Measurements from ENCODE around the gene PARD3.

PARD3 gene

GRCh38 chr10:34148305-34148657, 666.8 kb downstream of the PARD3 start:
- no peak for DNase-seq

DNA sequence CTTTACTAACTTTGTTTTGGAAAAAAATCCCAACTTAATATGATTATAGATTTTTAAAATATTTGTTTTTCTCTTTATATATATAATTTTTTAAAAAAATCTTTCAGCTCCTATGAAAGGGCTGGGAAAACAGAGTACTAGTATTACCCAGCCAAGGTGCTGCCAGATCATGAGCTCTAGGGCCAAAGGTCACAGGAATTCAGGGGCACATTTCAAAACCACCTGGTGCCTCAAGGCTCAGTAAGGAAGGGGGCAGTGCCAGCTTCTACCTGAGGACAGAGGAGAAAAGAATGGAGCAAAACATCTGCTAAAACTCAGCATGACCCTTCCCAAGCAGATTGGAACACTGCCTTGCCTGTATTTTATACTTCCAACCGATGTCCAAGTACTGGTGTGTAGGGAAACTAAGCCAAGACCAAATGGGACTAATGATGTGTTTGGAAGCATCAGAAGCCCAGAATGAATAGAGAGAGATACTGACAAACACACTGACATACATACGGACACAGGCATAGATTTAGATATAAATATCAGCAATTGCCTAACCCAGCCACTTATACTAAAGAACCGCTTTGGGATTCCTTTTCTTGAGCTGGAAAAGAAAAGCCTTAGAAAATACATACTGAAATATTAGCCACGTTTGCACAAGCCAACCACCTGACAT, 667.3 kb downstream of the PARD3 start:
- no peak for DNase-seq

GRCh38 chr10:34145715-34146114, 669.4 kb downstream of the PARD3 start:
- no peak for DNase-seq

DNA sequence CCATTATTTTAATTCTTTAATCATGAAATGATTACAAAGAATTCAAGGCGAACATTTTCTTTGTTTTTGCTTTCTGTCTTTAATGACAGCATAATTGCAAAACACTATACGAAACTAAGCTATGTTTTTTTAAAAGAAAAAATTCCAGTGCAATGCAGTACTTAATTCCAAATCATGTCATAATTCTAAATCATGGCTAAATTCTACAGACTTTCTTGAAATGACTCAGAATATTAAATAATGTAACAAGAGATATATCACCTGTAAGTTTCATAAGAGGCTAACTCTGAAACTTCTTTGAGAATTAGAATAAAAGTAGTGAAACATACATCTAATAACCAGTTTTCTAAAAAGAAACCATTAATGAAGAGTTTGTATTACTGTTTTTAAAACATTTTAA, 671.6 kb downstream of the PARD3 start:
- no peak for DNase-seq

- no peak for DNase-seq
Measured at GRCh38 chr10:34141032-34141680, 673.9 kb downstream of the PARD3 start.

DNA sequence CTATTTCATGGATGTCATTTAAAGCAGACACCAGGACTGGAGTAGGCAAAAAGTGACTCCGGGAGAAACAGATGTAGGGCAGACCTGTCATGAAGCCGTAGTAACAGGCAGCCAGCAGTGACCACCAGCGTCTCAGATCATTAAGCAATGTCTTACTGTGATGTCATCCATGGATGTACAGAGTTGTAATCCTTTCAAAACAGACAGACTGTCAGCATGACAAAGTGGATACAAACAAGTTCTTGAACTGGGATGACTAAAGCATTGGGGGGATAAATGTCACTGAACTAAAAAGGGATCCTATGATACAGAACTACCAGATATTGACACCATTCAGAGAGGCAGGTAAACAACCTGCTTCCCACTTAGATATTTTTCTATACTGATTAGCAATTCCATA, 675.5 kb downstream of the PARD3 start:
- no peak for DNase-seq

- DNase-seq, result no peak
Measured at GRCh38 chr10:34137955-34138354, 677.1 kb downstream of the PARD3 start.

- no peak for DNase-seq
Measured at GRCh38 chr10:34137201-34137600, 677.9 kb downstream of the PARD3 start.

DNA sequence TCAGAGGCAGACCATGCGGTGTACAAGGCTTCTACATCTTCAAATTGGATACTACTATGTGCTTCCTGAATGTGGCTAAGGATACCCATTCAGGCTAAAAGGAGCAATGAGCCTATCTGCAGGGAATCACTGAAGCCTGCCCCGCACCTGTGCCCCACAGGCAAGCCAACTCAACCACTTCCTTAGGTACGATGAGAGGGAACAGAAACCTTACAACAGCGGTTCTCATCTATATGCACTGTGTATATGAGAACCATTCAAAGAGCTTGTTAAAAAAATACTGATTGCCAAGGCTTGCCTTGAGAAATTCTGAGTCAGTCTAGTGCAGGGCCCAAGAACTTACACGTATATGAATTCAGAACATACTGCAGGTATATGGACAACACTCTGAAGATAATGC, 679.6 kb downstream of the PARD3 start:
- no peak for DNase-seq

GRCh38 chr10:34134602-34135001, 680.5 kb downstream of the PARD3 start:
- DNase-seq, result no peak

GRCh38 chr10:34133406-34133805, 681.7 kb downstream of the PARD3 start:
- DNase-seq, result peak in 5 of 56 donors; percentile 2 to 24 (median 5)

GRCh38 chr10:34131152-34131551, 683.9 kb downstream of the PARD3 start:
- DNase-seq, result no peak

- no peak for DNase-seq
Measured at GRCh38 chr10:34127676-34128075, 687.4 kb downstream of the PARD3 start.

DNA sequence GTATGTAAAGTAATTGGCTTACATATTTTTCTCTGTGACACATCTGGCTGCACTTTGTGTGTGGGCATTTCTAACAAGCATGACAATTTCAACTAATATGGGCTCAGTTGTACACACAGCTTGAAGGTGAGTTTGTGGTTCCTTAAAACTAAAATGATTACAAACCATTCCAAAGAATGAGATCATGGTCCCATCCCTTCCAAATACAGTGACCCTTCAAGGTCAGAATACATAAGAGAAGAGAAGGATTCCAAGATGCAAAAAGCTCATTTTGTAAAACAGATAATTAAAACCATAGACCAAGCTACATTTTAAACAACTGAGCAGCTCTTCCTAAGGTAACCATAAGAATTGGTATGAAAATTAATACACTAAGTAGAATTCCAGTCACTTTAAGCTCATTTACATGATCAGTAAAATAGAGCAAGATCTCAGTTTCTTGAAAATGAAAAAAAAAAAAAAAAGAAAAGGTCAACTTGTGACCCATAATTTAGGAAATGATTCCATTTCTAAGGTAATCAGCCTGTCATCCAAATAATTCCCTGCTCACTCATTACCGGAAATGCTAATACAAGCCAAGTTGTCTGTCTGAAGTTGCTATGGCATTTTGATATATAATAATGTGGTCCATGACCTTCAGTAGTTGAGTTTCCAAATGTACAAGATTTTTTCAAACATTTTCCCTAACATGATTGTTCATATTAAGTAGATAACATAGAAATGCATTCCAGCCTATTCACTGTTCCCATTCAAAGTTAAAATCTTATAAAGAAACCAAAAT, 688.5 kb downstream of the PARD3 start:
- DNase-seq, result no peak

DNA sequence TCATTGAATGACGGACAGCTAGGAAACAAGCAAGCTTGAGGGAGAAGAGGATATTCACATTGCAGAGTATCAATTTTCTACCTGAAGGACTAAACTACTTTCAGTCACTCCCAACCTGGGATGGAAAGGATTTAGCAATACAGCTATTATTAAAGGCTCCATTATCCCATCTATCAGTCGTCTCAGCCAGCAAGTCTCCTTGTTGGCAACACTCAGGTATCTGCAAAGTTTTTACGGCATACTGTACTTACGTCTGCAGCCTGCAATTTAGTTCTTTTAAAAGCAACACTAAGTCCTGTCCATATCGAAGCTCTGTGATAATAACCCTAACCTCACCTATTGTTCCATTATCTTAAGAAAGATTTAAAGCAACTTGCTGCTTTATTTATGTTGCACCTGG, 689.4 kb downstream of the PARD3 start:
- no peak for DNase-seq

GRCh38 chr10:34124522-34125035, 690.5 kb downstream of the PARD3 start:
- no peak for DNase-seq

DNA sequence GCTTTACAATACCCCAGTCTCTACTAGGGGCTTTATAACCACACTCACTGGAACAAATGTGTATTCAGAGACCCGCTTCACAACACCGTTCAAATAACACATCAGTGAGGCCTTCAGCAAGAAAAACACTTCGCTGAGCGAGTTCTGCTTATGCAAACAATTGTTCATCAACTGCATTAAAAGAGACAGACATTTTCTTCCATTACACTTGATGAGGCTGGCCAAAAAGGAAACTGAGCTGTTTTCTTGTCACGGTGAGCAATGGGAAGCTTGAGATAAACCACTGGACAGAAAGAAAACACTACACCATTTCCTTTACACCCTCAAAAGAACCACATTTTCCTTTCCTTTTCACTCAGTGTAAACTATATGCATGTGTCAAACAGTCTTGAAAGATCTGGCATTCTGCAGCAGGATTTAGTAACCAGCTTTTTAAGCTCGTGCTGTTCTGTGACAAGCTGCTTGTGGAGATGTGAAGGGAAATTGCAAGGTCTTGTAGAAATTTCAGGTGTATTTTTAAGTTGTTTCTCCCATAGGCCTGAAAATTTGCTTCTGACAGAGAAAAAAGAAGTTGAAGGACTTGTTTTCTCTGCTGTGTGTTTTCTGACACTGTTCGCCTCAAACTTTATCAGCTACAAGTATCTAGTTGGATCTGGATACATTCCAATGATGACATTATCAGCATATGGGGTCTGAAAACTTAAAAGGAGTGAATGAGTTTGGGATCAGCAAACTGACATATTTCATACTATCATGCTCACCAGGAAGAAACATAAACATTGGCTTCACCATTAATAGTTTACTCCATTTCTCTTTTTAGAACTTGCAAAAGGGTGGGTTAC, 693.1 kb downstream of the PARD3 start:
- no peak for DNase-seq

GRCh38 chr10:34121125-34121753, 693.9 kb downstream of the PARD3 start:
- DNase-seq, result no peak

DNA sequence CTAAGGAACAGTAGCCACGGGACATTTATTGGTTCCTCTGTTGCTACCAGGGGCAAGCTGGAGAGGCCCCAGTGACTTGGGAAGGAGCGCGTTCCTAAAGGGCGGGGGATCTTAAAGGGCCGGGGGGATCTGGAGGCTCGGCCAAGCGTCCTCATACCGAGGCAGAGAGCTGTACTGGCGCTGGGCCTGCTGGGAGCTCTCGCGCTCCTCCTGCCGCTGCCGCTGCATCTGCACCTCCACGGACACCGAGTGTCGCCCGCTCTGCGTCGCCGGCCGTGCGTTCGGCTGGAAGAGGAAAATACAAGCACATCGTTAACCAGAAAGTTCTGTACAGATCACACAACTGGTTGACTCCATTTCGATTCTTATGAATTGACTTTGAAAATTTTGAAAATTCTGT, 695.6 kb downstream of the PARD3 start:
- no peak for DNase-seq

GRCh38 chr10:34116681-34117271, 698.3 kb downstream of the PARD3 start:
- peak in 11 of 56 donors; percentile 5 to 62 (median 27) for DNase-seq

Measured in amygdala (tissue), 56 donors.